Chondrocyte (in vitro differentiated cells): ENCODE measurements around the gene LAPTM5. TPM values are rescaled to one million over a fixed set of nuclear protein-coding genes. Genes with fewer than 3 reads are reported as not detected.
"Not testable (repeated sequence)": the region's sequence is repeated elsewhere in the genome, so short reads cannot be mapped to it uniquely, and the experiment has no call there.

Source experiments
- DNase-seq: peaks from one replicate; pipeline ENCODE4 v3.0.0; 2021; ENCODE audit warnings: mixed read lengths, low spot score
- H3K27ac Mint-ChIP-seq: one replicate; pipeline ENCODE4 v1.8.0; 2021; ENCODE audit warnings: mild to moderate bottlenecking, moderate library complexity, mixed read lengths; ENCODE audit not compliant: unreplicated experiment
- H3K27me3 Mint-ChIP-seq: 2 replicates; pipeline ENCODE4 v1.8.0; 2021; ENCODE audit warnings: low read depth, mixed read lengths
- H3K36me3 Mint-ChIP-seq: 2 replicates; pipeline ENCODE4 v1.8.0; 2021; ENCODE audit warnings: low read depth, mixed read lengths
- H3K4me1 Mint-ChIP-seq: 2 replicates; pipeline ENCODE4 v1.8.0; 2021; ENCODE audit warnings: low read depth, mild to moderate bottlenecking, mixed read lengths
- H3K4me3 Mint-ChIP-seq: one replicate; pipeline ENCODE4 v1.8.0; 2021; ENCODE audit warnings: mild to moderate bottlenecking, moderate library complexity, mixed read lengths; ENCODE audit not compliant: unreplicated experiment
- H3K9me3 Mint-ChIP-seq: 2 replicates; pipeline ENCODE4 v1.8.0; 2021; ENCODE audit warnings: low read depth, mixed read lengths
- CTCF ChIP-seq: fragments of 200-600 bp; sonication (generic); IDR thresholded peaks from 2 replicates; pipeline ENCODE4 v1.5.0; 2021; ENCODE audit warnings: antibody characterized with exemption, mild to moderate bottlenecking, moderate library complexity
- total RNA-seq: library from RNA; stranded (reverse); gene quantifications from 3 replicates; pipeline ENCODE4 v1.2.1, GENCODE V29; 2021

Gene LAPTM5
- total RNA-seq, 1 donor from 2014 or later, result not detected

GRCh38 chr1:30795026-30795425 is 37.5 kb upstream of the LAPTM5 start:
- no peak overlapping the region for H3K27ac Mint-ChIP-seq
- H3K9me3 Mint-ChIP-seq, result no peaks in the 10 kb centered on the region
- H3K4me1 Mint-ChIP-seq, result no peaks in the 10 kb centered on the region
- TF ChIP-seq CTCF, result no peak
- no peaks in the 10 kb centered on the region for H3K36me3 Mint-ChIP-seq
- peaks cover 18% of the 10 kb centered on the region for H3K27me3 Mint-ChIP-seq
- H3K4me3 Mint-ChIP-seq, result no peak overlapping the region
- DNase-seq, result no peak

GRCh38 chr1:30794260-30794659 is 36.7 kb upstream of the LAPTM5 start:
- no peak for TF ChIP-seq CTCF
- no peak overlapping the region for H3K4me3 Mint-ChIP-seq
- DNase-seq, result no peak
- H3K4me1 Mint-ChIP-seq, result no peaks in the 10 kb centered on the region
- H3K36me3 Mint-ChIP-seq, result no peaks in the 10 kb centered on the region
- peaks cover 22% of the 10 kb centered on the region for H3K27me3 Mint-ChIP-seq
- H3K27ac Mint-ChIP-seq, result no peak overlapping the region
- H3K9me3 Mint-ChIP-seq, result no peaks in the 10 kb centered on the region

- no peak for TF ChIP-seq CTCF
- no peak for DNase-seq
- H3K27ac Mint-ChIP-seq, result no peak overlapping the region
- peaks cover 5% of the 10 kb centered on the region for H3K4me1 Mint-ChIP-seq
- H3K4me3 Mint-ChIP-seq, result no peak overlapping the region
- H3K36me3 Mint-ChIP-seq, result no peaks in the 10 kb centered on the region
- peaks cover 27% of the 10 kb centered on the region for H3K27me3 Mint-ChIP-seq
- H3K9me3 Mint-ChIP-seq, result no peaks in the 10 kb centered on the region
Measured at GRCh38 chr1:30793209-30793608, 35.6 kb upstream of the LAPTM5 start.

- no peak for DNase-seq
- TF ChIP-seq CTCF, result no peak
- Mint-ChIP-seq H3K27ac (no peak overlapping the region), H3K36me3 (no peaks in the 10 kb centered on the region), H3K9me3 (no peaks in the 10 kb centered on the region), H3K27me3 (peaks cover 35% of the 10 kb centered on the region), H3K4me3 (no peak overlapping the region), H3K4me1 (peaks cover 11% of the 10 kb centered on the region)
Measured at GRCh38 chr1:30791868-30792267, 34.3 kb upstream of the LAPTM5 start.

GRCh38 chr1:30790850-30791778 is 33.5 kb upstream of the LAPTM5 start:
- Mint-ChIP-seq H3K27ac (no peak overlapping the region), H3K4me3 (no peak overlapping the region), H3K36me3 (no peaks in the 10 kb centered on the region), H3K4me1 (peaks cover 11% of the 10 kb centered on the region), H3K27me3 (peaks cover 35% of the 10 kb centered on the region), H3K9me3 (no peaks in the 10 kb centered on the region)
- TF ChIP-seq CTCF, result no peak
- peak; percentile 19 for DNase-seq

GRCh38 chr1:30790256-30790525 is 32.6 kb upstream of the LAPTM5 start:
- DNase-seq, H3K36me3 Mint-ChIP-seq, H3K4me3 Mint-ChIP-seq, H3K9me3 Mint-ChIP-seq, H3K27ac Mint-ChIP-seq: not testable (repeated sequence)
- Mint-ChIP-seq H3K4me1 (peaks cover 11% of the 10 kb centered on the region), H3K27me3 (peaks cover 35% of the 10 kb centered on the region)
